Heart left ventricle (tissue), 13 donors: ENCODE data around the gene IQSEC1.

Experiments used
- POLR2A ChIP-seq, 2 donors: fragments of 450-650 bp; IDR thresholded peaks; one replicate each; pipeline ENCODE4 v1.6.1; 2017; ENCODE audit warnings: antibody characterized with exemption in 2 of 2, mild to moderate bottlenecking in 2 of 2, moderate library complexity in 2 of 2
- TF ChIP-seq, protein P1 (sequence below), 12 donors: fragments of 200-600 bp; sonication (generic) in 4 of 12; IDR thresholded peaks; one replicate each; pipeline versions ENCODE4 v1.5.0 to v1.8.0; 2018 to 2022; ENCODE audit warnings: antibody characterized with exemption in 12 of 12, mild to moderate bottlenecking in 5 of 12
- donor health status: ischemic (EF 13 %, LVEDD 7.1; RV severe dilation, severe dysfunction).
- donor health status: DM: no; HTN: yes; CAD: no.
- donor health status: DM: no; HTN: no; CAD: no.
- donor health status: ischemic (EF 25% LVEDD 6.9; RV normal size, moderate dysfunction).
- donor health status: ischemic (EF 25% LVEDD 5.7; RV mildly dilated, moderate dysfunction).
- donor health status: ischemic (EF 35%, LVEDD 5.7; RV mildly dilated, moderate dysfunction).
- donor health status: nonischemic (EF 11% LVEDD 7.7; RV severe dilation, severe dysfunction).
- donor health status: DM: yes; HTN: yes; CAD: no.
- donor health status: PGD.
- donor health status: ischemic (EF 29% LVEDD 5.4; RV normal size, mild dysfunction).
- donor health status: nonischemic (EF 23%, LVEDD 6.1; RV moderate dilation, normal function).

DNA sequence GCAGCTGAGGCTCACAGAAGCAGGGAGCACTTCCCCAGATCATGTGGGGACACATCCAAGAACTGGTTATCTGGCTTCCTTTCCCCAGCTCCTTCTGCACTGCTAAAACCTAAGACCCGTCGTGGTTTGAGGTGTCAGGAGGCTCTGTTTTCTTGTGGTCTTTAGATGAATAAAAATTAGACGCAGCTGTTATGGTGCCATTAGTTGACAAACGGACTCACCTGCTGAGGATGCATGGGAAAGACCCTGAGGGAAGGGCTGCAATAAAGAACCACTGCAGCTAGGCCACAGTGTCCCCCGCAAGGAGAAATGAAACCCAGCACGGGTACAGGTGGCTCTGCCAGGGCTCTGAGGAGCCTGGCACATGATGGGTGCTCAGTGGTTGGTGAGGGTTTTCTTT lies 99.4 kb downstream of the IQSEC1 start:
- TF ChIP-seq, protein P1, sequence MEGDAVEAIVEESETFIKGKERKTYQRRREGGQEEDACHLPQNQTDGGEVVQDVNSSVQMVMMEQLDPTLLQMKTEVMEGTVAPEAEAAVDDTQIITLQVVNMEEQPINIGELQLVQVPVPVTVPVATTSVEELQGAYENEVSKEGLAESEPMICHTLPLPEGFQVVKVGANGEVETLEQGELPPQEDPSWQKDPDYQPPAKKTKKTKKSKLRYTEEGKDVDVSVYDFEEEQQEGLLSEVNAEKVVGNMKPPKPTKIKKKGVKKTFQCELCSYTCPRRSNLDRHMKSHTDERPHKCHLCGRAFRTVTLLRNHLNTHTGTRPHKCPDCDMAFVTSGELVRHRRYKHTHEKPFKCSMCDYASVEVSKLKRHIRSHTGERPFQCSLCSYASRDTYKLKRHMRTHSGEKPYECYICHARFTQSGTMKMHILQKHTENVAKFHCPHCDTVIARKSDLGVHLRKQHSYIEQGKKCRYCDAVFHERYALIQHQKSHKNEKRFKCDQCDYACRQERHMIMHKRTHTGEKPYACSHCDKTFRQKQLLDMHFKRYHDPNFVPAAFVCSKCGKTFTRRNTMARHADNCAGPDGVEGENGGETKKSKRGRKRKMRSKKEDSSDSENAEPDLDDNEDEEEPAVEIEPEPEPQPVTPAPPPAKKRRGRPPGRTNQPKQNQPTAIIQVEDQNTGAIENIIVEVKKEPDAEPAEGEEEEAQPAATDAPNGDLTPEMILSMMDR (IDR thresholded peaks at IDR 0.05) = no peak
- TF ChIP-seq POLR2A (IDR thresholded peaks at IDR 0.05) = no peak
